IPS DF 6.9 (cell line): ENCODE results near the gene KCTD17.

ENCODE experiments used
- DNase-seq: peaks from one replicate; pipeline ENCODE4 v3.0.0-alpha.2; 2013; ENCODE audit warnings: low read depth, low spot score
- H3K27ac ChIP-seq: one replicate; pipeline ENCODE4 v1.5.1; 2013; ENCODE audit warnings: low read length, control low read depth
- H3K27me3 ChIP-seq: 2 replicates; pipeline ENCODE4 v1.6.1; 2013; ENCODE audit warnings: mild to moderate bottlenecking, low read length; ENCODE audit not compliant: control insufficient read depth, insufficient read depth
- H3K36me3 ChIP-seq: 2 replicates; pipeline ENCODE4 v1.6.1; 2013; ENCODE audit warnings: low read length; ENCODE audit not compliant: control insufficient read depth, insufficient read depth
- H3K4me1 ChIP-seq: 2 replicates; pipeline ENCODE4 v1.6.1; 2013; ENCODE audit warnings: low read length; ENCODE audit not compliant: control insufficient read depth, insufficient read depth
- H3K4me3 ChIP-seq: 2 replicates; pipeline ENCODE4 v1.5.1; 2013; ENCODE audit warnings: mild to moderate bottlenecking, low read length
- H3K9me3 ChIP-seq: 2 replicates; pipeline ENCODE4 v1.6.1; 2013; ENCODE audit warnings: low read length, inconsistent platforms; ENCODE audit not compliant: control insufficient read depth, insufficient read depth
- WGBS: extraction: QIAGEN DNeasy Blood & Tissue Kit; methylation state at CpG from one replicate; pipeline ENCODE4 v1.1.7; 2013; ENCODE audit warnings: mixed read lengths, missing lambda C conversion rate; ENCODE audit not compliant: insufficient read length, insufficient coverage; 5-methylcytosine and 5-hydroxymethylcytosine counted together

Gene KCTD17

GRCh38 chr22:37051391-37052385, at the start of gene KCTD17:
KCTD17 (plus strand) TSS chr22:37051742; CDS start chr22:37051761, 19 bp downstream.
- Histone ChIP-seq H3K4me3 (peak within 1 kb of the TSS; percentile 82), H3K36me3 (no peaks in the 10 kb centered on the region), H3K27ac (no peak within 1 kb of the TSS), H3K27me3 (no peaks in the 10 kb centered on the region), H3K9me3 (no peaks in the 10 kb centered on the region), H3K4me1 (0 out of 2 replicates have a peak, but pooled peaks cover 2% of the 10 kb centered on the region)
- WGBS = no CpG with 5 or more reads among the region's 89 CpGs
- no peak for DNase-seq

GRCh38 chr22:37001826-37002225, 49.7 kb upstream of the KCTD17 start:
- Histone ChIP-seq H3K9me3 (no peaks in the 10 kb centered on the region), H3K4me3 (no peak overlapping the region), H3K4me1 (peaks cover 5% of the 10 kb centered on the region; the same call in 1 of the 2 replicates), H3K27ac (no peak overlapping the region), H3K36me3 (no peaks in the 10 kb centered on the region), H3K27me3 (no peaks in the 10 kb centered on the region)
- no CpG with 5 or more reads among the region's 12 CpGs for WGBS
- DNase-seq = no peak

- Histone ChIP-seq H3K4me1 (peaks cover 7% of the 10 kb centered on the region; the same call in 1 of the 2 replicates), H3K36me3 (no peaks in the 10 kb centered on the region), H3K4me3 (no peak overlapping the region), H3K27ac (no peak overlapping the region), H3K9me3 (no peaks in the 10 kb centered on the region), H3K27me3 (no peaks in the 10 kb centered on the region)
- WGBS = no CpG with 5 or more reads among the region's 7 CpGs
- DNase-seq = no peak
Observed at GRCh38 chr22:37002633-37003032, 48.9 kb upstream of the KCTD17 start.

GRCh38 chr22:37007651-37008050, 43.9 kb upstream of the KCTD17 start:
- Histone ChIP-seq H3K27me3 (no peaks in the 10 kb centered on the region), H3K27ac (no peak overlapping the region), H3K36me3 (no peaks in the 10 kb centered on the region), H3K9me3 (no peaks in the 10 kb centered on the region), H3K4me3 (no peak overlapping the region), H3K4me1 (peaks cover 2% of the 10 kb centered on the region; the same call in 1 of the 2 replicates)
- DNase-seq = no peak
- no CpG with 5 or more reads among the region's 2 CpGs for WGBS

- DNase-seq = no peak
- no peak overlapping the region for H3K27ac ChIP-seq
Observed at GRCh38 chr22:37008365-37008764, 43.2 kb upstream of the KCTD17 start.

GRCh38 chr22:37009490-37009889, 42.1 kb upstream of the KCTD17 start:
- DNase-seq = no peak
- no CpG with 5 or more reads among the region's 2 CpGs for WGBS
- Histone ChIP-seq H3K4me3 (no peak overlapping the region), H3K27ac (no peak overlapping the region), H3K27me3 (no peaks in the 10 kb centered on the region), H3K4me1 (0 out of 2 replicates have a peak, but pooled peaks cover 2% of the 10 kb centered on the region), H3K36me3 (no peaks in the 10 kb centered on the region), H3K9me3 (no peaks in the 10 kb centered on the region)

More at GRCh38 chr22:37008365-37008764, 43.2 kb upstream of the KCTD17 start:
- H3K36me3 ChIP-seq = no peaks in the 10 kb centered on the region
- H3K27me3 ChIP-seq = no peaks in the 10 kb centered on the region
- no peaks in the 10 kb centered on the region for H3K9me3 ChIP-seq
- H3K4me1 ChIP-seq = 0 out of 2 replicates have a peak, but pooled peaks cover 2% of the 10 kb centered on the region
- no peak overlapping the region for H3K4me3 ChIP-seq
- WGBS = no CpG with 5 or more reads among the region's 2 CpGs

- DNase-seq = no peak
- WGBS = no CpG with 5 or more reads among the region's 4 CpGs
- Histone ChIP-seq H3K27me3 (no peaks in the 10 kb centered on the region), H3K4me1 (0 out of 2 replicates have a peak, but pooled peaks cover 2% of the 10 kb centered on the region), H3K36me3 (no peaks in the 10 kb centered on the region), H3K4me3 (no peak overlapping the region), H3K27ac (no peak overlapping the region), H3K9me3 (no peaks in the 10 kb centered on the region)
Observed at GRCh38 chr22:37010174-37010573, 41.4 kb upstream of the KCTD17 start.

GRCh38 chr22:37010976-37011375, 40.6 kb upstream of the KCTD17 start:
- Histone ChIP-seq H3K9me3 (no peaks in the 10 kb centered on the region), H3K27me3 (no peaks in the 10 kb centered on the region), H3K36me3 (no peaks in the 10 kb centered on the region), H3K4me1 (0 out of 2 replicates have a peak, but pooled peaks cover 2% of the 10 kb centered on the region), H3K27ac (no peak overlapping the region), H3K4me3 (no peak overlapping the region)
- no CpG with 5 or more reads among the region's 20 CpGs for WGBS
- no peak for DNase-seq

- Histone ChIP-seq H3K27me3 (no peaks in the 10 kb centered on the region), H3K9me3 (no peaks in the 10 kb centered on the region), H3K27ac (no peak overlapping the region), H3K4me1 (0 out of 2 replicates have a peak, but pooled peaks cover 2% of the 10 kb centered on the region), H3K36me3 (no peaks in the 10 kb centered on the region), H3K4me3 (no peak overlapping the region)
- DNase-seq = no peak
- WGBS = no CpG with 5 or more reads among the region's 3 CpGs
Observed at GRCh38 chr22:37011472-37011871, 40.1 kb upstream of the KCTD17 start.

- no peaks in the 10 kb centered on the region for H3K36me3 ChIP-seq
- no peaks in the 10 kb centered on the region for H3K27me3 ChIP-seq
- 0 out of 2 replicates have a peak, but pooled peaks cover 2% of the 10 kb centered on the region for H3K4me1 ChIP-seq
- no peak overlapping the region for H3K27ac ChIP-seq
- H3K4me3 ChIP-seq = no peak overlapping the region
- no peak for DNase-seq
- no peaks in the 10 kb centered on the region for H3K9me3 ChIP-seq
- no CpG with 5 or more reads among the region's 9 CpGs for WGBS
Observed at GRCh38 chr22:37012262-37012904, 39.2 kb upstream of the KCTD17 start.
